Stimulated activated CD4-positive, alpha-beta T cell treated with anti-CD3 and anti-CD28 coated beads, Interleukin-12 subunit alpha, Interleukin-12 subunit beta, amount 100 ng/mL, for 24 hours (primary cell): Measurements from ENCODE around the gene GK.
"Not testable (repeated sequence)": the region's sequence is repeated elsewhere in the genome, so short reads cannot be mapped to it uniquely, and the experiment has no call there.

Experiments
- DNase-seq, 2 experiments: peaks; one replicate each; pipeline ENCODE4 v3.0.0-alpha.2; 2020; ENCODE audit warnings: low read depth in 2 of 2

The GK gene

DNA sequence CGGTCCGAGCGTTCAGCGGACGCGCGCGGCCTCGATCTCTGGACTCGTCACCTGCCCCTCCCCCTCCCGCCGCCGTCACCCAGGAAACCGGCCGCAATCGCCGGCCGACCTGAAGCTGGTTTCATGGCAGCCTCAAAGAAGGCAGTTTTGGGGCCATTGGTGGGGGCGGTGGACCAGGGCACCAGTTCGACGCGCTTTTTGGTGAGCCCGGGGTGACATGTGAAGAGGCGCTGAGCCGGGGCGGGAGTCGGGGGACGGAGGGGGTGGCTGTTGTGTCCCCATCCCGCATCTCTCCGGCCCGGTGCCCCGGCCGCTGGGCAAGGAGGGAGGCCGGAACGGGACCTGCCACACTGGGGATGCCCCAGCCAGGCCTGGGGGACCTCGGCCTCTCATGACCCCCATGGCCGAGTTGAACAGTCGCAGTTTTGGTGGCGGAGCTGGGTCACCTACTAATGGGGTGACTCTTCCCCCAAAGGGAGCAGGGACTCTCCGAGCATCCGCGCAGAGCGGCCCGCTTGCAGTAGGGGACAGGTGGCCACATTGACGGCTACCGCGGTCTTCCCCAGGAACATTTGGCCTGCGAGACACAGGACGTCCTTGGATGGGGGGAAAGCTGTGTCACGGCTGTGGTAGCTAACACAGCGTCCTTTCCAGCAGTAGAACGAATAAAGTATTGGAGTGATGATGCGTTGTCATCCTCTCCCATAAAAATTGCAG lies at the start of gene GK:
Gene GK (plus strand): TSS at position 9 of the 717 bp plus-strand sequence. CDS start 115 bp downstream, at position 124.
- no peak for DNase-seq

GRCh38 chrX:30607155-30607554 lies 46.1 kb upstream of the GK start:
- DNase-seq, result no peak

- DNase-seq, result no peak
Observed at GRCh38 chrX:30610026-30610425, 43.2 kb upstream of the GK start.

- no peak for DNase-seq
Observed at GRCh38 chrX:30612250-30612655, 41.0 kb upstream of the GK start.

- no peak for DNase-seq
Observed at GRCh38 chrX:30613721-30614120, 39.5 kb upstream of the GK start.

DNA sequence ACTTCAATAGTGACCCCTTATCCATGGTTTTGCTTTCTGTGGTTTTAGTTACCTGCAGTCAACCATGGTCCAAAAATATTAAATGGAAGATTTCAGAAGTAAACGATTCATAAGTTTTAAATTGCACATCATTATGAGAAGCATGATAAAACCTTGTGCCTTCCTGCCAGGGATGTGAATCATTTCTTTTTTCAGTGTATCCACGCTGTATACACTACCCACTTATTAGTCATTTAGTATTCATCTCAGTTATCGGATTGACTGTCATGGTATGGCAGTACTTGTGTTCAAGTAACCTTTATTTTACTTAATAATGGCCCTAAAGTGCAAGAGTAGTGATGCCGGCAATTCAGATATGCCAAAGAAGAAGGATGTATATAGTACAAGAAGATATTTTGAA lies 38.0 kb upstream of the GK start:
- DNase-seq, result no peak

GRCh38 chrX:30618160-30618765 lies 35.0 kb upstream of the GK start:
- DNase-seq, result no peak

DNA sequence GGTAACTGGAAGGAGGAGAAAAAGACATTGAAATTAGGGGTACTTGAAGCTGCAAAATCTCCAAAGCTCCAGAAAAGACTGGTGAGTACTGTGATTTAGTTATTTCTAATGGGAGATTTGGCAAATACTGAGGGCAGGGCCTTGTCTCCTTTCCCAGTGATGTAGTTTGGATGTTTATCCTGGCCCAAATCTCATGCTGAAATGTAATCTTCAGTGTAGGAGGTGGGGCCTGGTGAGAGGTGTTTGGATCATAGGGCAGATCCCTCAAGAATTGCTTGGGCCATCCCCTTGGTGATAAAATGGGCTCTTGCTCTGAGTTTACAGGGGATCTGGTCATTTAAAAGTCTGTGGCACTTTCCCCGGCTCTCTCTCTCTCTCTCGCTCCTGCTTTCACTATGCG lies 33.1 kb upstream of the GK start:
- DNase-seq, result no peak

DNA sequence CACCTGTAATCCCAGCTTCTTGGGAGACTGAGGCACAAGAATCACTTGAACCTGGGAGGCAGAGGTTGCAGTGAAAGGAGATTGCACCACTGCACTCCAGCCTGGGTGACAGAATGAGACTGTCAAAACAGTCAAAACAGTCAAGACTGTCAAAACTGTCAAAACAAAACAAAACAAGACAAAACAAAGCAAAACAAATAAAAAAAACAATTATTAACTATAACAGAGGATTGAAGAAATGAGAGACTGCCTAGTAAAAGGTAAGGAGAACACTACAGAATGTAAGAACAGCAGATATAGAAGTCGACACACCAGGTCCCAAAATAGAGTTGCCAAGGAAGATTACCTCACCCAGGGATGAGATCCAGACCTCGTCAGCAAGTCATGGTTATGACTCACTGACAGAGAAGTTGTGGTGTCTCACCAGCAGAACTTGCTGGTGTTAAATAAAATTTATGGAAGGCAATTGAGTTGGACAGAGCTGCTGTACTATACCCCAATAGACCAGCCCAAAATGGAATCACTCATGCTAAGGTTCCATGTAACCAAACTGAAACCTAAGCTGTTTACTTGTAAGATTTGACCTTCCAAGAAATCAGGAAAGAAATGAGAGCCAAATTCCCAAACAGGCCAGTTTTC lies 32.1 kb upstream of the GK start:
- no peak for DNase-seq

- no peak for DNase-seq
Observed at GRCh38 chrX:30622361-30622760, 30.9 kb upstream of the GK start.

DNA sequence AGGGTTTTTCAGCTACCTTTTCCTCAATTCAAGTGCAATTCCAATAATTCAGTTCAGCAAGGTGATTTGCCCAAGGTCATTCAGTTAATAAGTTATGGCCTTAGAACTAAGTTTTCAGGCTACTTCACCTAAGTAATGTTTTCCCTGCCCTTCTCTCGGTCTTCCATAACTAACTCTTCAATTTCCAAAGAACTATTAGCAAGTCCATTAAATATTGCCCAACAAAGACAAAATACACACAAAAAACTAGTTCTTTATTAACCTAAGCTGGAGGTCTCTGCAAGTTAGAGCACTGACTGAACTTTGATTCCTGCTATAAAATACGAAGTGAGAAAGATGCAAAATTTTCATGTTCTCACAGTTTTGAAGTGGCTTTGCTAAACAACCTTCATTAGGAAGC lies 26.8 kb upstream of the GK start:
- DNase-seq, result no peak

GRCh38 chrX:30627818-30628652 lies 25.2 kb upstream of the GK start:
- DNase-seq, result no peak

DNA sequence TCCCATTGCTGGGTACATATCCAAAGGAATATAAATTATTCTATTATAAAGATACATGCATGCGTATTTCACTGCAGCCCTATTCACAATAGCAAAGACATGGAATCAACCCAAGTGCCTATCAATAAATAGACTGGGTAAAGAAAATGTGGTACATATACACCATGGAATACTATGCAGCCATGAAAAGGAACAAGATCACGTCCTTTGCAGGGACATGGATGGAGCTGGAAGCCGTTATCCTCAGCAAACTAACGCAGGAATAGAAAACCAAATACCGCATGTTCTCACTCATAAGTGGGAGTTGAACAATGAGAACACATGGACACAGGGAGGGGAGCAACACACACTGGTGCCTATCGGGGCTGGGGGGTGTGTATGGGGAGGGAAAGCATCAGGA lies 19.2 kb upstream of the GK start:
- DNase-seq, result not testable (repeated sequence)

GRCh38 chrX:30635630-30636029 lies 17.6 kb upstream of the GK start:
- DNase-seq, result no peak

DNA sequence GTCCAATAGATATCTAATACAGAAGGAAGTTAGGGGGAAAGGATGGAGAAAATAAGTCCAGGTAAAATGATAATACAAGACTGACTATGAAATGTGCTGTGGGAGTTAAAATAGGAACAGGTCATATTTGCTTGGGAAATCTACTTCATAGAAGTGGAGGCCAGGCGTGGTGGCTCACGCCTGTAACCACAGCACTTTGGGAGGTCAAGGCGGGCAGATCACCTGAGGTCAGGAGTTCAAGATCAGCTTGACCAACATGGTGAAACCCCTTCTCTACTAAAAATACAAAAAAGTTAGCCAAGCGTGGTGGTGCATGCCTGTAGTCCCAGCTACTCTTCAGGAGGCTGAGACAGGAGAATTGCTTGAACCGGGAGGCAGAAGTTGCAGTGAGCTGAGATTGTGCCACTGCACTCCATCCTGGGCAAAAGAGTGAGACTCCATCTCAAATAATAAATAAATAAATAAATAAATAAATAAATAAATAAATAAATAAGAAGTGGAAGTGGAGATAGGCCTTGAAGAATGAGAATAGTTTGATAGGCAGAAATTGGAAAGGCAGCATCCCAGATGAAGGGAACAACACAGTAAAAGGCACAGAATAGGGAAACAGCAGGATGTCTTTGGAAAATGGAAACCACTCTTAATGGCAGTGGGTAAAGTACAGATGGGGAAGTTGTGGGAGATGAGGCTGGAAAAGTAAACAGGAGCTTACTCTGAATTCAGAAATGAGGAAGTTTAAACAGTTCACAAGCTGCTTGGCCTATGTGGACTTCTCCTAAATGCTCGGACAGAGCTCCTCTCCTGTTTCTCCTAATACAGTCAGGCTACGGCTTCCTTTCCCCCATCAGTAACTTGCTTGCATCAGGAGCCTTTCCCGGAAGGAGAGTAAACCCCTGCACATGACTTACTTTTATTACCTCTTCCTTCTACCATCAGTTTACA lies 15.1 kb upstream of the GK start:
- no peak for DNase-seq

DNA sequence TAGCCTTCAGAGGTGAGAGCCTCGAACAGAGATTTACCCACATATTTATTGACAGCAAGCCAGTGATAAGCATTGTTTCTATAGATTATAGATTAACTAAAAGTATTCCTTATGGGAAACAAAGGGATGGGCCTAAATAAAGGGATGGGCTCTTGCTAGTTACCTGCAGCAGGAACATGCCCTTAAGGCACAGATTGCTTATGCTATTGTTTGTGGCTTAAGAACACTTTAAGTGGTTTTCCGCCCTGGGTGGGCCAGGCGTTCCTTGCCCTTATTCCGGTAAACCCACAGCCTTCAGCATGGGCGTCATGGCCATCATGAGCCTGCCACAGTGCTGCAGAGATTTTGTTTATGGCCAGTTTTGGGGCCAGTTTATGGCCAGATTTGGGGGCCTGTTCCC lies 13.5 kb upstream of the GK start:
- not testable (repeated sequence) for DNase-seq

- no peak for DNase-seq
Observed at GRCh38 chrX:30642642-30643041, 10.6 kb upstream of the GK start.

- DNase-seq, result no peak
Observed at GRCh38 chrX:30643313-30643821, 9.9 kb upstream of the GK start.

DNA sequence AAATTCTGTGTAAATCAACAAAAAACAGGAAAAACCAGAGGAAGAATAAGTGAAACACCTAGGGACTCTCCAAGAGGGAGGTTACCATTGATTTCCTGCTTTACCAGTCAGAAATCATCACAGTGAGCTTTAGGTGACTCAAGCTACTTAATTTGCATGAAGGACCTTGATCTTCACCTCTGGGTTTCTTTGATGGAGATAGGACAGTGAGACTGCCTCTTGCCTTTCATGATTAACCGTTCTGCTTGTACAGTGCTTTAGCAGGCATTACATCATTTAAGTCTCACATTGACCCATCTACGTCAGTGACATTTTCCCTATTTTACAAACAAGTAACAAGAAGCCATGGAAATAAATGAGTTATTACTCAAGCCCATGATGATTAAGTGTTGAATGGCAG lies 3.4 kb upstream of the GK start:
- no peak for DNase-seq

DNA sequence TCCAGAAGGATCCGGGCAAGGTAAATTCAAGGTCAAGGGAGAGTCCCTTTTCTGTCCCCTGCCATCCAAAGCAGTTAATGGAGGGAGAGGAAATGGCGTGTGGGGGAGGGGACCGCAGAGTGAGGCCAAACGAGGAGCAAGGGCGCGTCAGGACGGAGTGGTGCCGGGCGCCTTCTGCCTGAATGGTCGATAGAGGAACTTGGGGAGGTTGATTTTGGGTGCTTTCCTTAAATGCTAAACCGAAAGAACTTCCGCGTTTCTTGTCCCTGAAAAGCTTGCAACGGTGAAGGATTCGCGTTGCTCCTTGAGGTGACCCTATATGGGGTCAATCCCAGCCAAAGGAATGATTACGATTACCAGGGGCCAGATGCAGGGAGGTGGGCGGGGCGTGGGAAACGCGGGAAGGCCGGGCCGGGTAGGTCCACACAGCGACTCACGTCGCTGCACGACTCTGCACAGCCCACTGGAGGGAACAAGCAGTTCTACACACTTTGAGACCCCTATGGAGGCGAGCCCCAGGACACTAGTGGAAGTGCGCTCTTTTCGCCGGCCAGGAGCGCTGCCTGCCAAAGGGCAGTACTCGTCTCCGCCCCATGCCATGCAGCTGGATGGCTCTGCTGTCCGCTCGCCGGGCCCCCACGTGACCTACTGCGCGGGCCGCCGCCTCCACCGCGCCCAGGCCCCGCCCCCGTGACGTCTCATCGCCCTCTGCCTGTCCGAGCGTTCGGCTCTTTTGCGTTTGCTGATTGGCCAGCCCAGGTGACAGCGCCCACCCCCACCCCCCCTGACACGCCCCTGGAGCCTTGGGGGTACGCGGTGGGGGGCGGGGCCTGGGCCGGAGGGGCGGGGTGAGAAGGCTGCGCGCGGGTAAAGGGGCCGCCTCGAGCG lies 452 bp upstream of the GK start:
- DNase-seq, result peak; percentile 73 to 87
